GM21619 (cell line): ENCODE data around the gene ZFC3H1.

Source experiments
- ATAC-seq: cut with Tn5 transposase; IDR thresholded peaks from one replicate; pipeline ENCODE4 v1.9.1; 2021; ENCODE audit not compliant: unreplicated experiment

The ZFC3H1 gene

GRCh38 chr12:71636704-71637115 is 26.9 kb downstream of the ZFC3H1 start:
- ATAC-seq = peak; percentile 49

GRCh38 chr12:71627438-71628002 is 36.1 kb downstream of the ZFC3H1 start:
- ATAC-seq = no peak

- ATAC-seq = no peak
These were observed 36.9 kb downstream of the ZFC3H1 start for GRCh38 chr12:71626768-71627167.

GRCh38 chr12:71626098-71626497 is 37.5 kb downstream of the ZFC3H1 start:
- no peak for ATAC-seq

GRCh38 chr12:71625476-71625875 is 38.2 kb downstream of the ZFC3H1 start:
- ATAC-seq = no peak

- ATAC-seq = no peak
These were observed 41.7 kb downstream of the ZFC3H1 start for GRCh38 chr12:71621938-71622337.

GRCh38 chr12:71610031-71610795 is 53.4 kb downstream of the ZFC3H1 start:
- ATAC-seq = no peak

- no peak for ATAC-seq
These were observed 55.9 kb downstream of the ZFC3H1 start for GRCh38 chr12:71607494-71608330.

- no peak for ATAC-seq
These were observed 58.6 kb downstream of the ZFC3H1 start for GRCh38 chr12:71605039-71605438.

GRCh38 chr12:71602761-71603577 is 60.7 kb downstream of the ZFC3H1 start:
- no peak for ATAC-seq

GRCh38 chr12:71601546-71601945 is 62.1 kb downstream of the ZFC3H1 start:
- ATAC-seq = no peak

- no peak for ATAC-seq
These were observed 64.4 kb downstream of the ZFC3H1 start for GRCh38 chr12:71599210-71599609.

GRCh38 chr12:71594214-71594948 is 69.3 kb downstream of the ZFC3H1 start:
- no peak for ATAC-seq

GRCh38 chr12:71592841-71593240 is 70.8 kb downstream of the ZFC3H1 start:
- ATAC-seq = no peak

- no peak for ATAC-seq
These were observed 72.0 kb downstream of the ZFC3H1 start for GRCh38 chr12:71591601-71592000.

- ATAC-seq = no peak
These were observed 74.2 kb downstream of the ZFC3H1 start for GRCh38 chr12:71589478-71589881.

GRCh38 chr12:71587012-71587411 is 76.6 kb downstream of the ZFC3H1 start:
- no peak for ATAC-seq

- no peak for ATAC-seq
These were observed 78.4 kb downstream of the ZFC3H1 start for GRCh38 chr12:71585218-71585617.

- no peak for ATAC-seq
These were observed 79.3 kb downstream of the ZFC3H1 start for GRCh38 chr12:71584356-71584755.

GRCh38 chr12:71582925-71583324 is 80.7 kb downstream of the ZFC3H1 start:
- no peak for ATAC-seq
